GM21381 (cell line): ENCODE measurements around the gene DARS2.
"Not testable (repeated sequence)": the region's sequence is repeated elsewhere in the genome, so short reads cannot be mapped to it uniquely, and the experiment has no call there.

ENCODE experiments used
- ATAC-seq: cut with Tn5 transposase; IDR thresholded peaks from one replicate; pipeline ENCODE4 v1.9.1; 2021; ENCODE audit warnings: mild to moderate bottlenecking, moderate library complexity; ENCODE audit not compliant: unreplicated experiment

DARS2 gene

DNA sequence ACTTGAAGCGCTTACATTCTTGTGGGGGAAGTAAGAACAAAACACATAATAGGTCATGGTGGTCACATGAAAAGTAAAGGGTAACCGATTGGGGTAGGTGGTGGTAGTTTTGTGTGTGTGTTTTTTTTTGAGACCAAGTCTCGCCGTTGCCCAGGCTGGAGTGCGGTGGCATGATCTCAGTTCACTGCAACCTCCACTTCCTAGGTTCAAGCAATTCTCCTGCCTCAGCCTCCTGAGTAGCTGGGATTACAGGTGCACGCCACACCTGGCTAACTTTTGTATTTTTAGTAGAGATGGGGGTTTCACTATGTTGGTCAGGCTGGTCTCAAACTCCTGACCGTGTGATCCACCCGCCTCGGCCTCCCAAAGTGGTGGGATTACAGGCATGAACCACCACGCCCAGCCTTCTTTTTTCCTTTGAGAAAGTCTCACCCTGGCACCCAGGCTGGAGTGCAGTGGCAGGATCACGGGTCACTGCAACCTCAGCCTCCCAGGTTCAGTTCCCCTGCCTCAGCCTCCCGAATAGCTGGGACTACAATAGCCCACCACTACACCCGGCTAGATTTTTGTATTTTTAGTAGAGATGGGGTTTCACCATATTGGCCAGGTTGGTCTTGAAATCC, 37.8 kb downstream of the DARS2 start:
- ATAC-seq, result not testable (repeated sequence)

DNA sequence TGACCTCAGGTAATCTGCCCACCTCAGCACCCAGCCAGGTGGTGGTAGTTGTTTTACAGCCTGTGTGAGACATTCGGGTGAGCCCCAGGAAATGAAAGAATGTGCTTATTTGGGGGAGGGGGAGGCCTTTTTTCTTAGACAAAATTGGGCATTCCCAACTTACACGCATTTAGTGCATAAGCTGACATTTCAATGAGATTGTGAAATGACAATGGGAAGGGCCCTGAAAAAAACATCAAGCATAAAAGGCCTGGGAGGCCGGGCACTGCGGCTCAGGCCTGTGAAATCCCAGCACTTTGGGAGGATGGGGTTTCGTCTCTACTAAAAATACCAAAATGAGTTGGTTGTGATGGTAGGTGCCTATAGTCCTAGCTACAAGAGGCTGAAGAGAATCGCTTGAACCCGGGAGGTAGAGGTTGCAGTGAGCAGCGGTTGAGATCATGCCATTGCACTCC, 38.3 kb downstream of the DARS2 start:
- no peak for ATAC-seq

DNA sequence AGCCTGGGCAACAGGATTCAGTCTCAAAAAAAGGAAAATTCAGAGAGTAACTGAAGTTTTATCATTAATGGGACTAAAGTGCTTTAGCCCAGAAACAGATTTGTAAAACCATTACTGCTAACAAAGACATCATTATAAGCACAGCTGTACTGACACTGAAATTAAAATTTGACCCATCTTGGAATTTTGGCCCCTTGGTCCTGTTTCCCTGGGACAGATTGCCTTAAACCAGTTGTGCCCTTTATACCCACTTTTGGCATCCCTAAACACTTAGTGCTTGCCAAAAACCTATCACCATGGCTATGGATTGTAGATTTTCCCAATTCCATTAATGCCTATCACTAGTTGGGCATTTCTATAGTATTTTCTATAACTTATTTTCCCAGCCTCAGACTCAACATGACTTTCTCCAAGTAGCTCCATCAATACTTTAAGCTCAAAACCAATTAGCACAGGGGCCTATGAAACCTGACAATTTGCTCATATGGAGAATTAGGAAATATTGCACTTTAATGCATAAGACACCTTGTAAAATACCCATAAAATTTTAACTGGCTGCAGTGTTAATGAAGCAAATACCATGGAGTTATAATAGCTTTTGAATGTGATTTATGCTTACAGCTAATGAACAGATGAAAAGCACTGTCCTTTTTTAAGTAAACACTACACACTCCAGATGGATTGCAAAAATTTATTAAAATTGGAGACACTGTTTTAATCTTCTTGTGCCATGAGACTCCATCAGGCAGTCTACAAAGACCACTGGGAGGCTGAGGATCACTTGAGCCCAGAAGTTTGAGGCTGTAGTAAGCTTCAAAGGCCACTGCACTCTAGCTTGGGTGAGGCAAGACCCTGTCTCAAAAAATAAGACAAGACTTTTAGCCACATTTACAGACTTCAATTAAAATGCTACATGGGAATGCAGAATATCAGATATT, 39.0 kb downstream of the DARS2 start:
- ATAC-seq, result no peak

DNA sequence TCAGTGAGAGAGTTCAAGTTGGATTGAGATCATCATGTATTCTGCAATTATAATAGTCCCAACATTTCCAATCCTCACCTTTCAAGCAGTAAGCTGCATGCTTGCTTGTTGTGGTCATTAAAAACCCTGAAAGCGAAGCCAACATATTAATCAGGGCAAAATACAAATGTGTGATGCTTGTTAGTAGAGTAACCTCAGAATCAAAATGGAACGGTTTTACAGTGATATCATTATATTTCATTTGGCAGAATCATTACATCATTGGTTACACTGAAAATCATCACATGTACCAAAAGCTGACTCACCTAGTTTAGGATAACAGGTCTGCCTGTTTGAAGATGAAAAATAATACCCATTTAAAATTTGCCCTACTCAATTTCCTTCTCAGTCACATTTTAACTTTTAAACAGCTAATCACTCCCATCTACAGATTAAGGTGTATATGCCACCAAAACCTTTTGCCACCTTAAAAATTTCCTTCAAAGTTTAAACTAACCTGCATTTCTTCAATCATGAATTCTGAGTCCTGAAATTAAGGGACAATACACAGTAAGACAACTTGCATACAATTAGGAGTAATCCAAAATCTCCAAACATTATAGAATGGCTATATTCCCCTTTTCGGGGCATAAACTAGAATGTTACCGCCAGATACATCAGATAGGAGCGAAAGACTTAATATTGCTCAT, 39.9 kb downstream of the DARS2 start:
- no peak for ATAC-seq

DNA sequence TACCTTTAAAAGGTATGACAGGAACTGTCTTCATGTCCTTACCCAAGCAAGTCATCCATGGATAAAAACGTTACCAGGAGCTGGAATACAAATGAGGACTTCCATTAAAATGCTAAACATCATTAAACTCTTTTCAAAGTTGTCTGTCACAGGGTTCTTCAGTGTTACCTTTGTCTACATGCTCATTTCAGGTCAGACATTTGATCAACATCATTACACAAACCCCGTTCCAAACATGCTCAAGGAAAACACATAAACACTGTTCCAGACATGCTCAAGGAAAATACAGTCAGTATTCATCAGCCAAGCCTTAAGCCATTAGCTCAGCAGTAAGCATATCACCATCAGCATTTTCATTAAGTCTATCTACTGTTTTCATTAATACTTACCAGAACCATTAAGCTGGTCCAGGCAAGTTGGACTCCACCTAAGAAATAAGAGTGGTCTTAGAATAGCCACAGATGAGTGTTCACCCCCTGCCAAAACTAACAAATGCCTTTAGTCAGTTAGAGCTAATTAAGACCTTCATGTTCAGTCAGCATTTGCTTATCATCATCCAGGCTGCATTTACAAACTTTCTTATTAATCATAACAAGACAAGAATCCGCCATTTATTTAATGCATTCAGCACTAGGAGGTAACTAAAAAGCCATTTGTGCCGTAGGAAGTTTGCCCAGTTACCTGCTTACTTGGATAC, 41.1 kb downstream of the DARS2 start:
- ATAC-seq, result no peak

DNA sequence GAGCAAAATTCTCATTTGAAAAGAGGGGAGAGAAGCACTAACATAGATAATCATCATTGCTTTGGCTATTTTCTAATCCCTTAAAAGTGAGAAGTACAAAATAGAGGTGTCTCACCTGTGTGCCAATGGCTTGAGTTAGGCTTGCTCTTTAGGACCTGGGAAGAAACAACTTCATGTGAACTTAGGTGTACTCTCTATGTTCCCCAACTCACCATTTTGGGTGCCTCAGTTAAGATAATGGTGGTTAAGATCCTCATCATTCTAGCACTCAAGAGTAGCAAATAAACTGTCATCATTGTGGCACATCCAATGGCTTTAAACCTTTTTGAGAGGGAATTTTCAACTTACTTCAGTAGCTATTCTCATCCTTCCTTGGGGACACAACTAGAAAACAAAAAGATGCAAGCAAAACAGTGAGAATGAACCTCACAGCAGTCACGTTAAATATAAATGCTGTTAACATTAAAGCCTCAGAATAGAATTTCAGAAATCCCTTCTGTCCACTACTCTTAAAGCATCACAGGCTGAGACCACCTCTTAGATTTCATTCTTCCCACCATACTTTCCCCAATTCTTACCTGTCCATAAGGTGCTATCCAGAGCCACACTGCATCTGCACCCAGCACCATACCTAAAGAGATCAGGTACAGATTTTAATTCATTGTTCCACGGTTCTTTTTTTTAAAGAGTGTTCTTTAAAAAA, 42.1 kb downstream of the DARS2 start:
- ATAC-seq, result no peak

DNA sequence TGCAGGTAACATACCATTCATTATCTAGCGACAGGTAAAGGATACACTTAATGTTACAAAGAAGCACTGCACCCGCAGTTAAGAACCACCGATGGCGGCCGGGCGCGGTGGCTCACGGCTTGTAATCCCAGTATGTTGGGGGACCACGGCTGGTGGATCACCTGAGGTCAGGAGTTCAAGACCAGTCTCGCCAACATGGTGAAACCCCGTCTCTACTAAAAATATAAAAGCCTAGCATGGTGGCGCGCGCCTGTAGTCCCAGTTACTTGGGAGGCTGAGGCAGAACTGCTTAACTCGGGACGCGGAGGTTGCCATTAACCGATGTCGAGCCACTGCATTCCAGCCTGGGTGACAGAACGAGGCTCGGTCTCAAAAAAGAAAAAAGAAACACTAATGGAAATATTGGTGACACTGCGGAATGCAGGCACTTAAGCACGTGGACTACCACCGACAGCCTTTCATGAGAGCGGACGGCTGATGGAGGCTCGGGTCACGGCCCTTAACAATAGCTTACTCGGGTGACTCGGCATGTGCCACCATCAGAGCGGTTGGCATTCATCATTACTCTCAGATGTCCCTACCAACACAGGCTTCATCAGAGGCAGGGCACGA, 42.8 kb downstream of the DARS2 start:
- ATAC-seq, result no peak

DNA sequence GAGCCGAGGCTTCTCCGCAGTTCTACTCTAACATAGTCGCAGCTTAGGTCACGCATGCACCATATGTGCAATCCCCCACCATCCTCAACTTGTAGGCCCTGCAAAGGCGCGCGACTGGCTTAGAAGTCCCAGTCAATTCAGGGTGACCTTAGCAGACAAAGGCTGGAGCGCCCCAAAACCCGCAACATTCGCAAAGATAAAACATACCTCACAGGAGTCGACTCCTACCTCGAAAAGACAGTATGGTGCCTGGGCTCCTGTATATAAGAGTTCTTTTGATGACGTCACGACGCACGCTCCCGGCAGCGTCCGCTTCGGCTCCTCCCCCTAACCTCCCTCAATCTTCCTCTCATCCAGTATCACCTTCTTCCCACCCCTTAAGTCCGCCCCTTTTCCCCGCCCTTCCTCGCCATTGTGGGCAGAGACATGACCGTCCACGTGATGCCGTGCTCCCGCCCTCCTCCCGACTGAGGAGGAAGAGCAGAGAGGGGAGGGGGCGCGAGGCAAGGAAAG, 43.3 kb downstream of the DARS2 start, which contains the start of gene GAS5:
TSS of gene GAS5 (minus strand) at position 237 of the 513 bp plus-strand sequence.
- peak; percentile 67 for ATAC-seq

DNA sequence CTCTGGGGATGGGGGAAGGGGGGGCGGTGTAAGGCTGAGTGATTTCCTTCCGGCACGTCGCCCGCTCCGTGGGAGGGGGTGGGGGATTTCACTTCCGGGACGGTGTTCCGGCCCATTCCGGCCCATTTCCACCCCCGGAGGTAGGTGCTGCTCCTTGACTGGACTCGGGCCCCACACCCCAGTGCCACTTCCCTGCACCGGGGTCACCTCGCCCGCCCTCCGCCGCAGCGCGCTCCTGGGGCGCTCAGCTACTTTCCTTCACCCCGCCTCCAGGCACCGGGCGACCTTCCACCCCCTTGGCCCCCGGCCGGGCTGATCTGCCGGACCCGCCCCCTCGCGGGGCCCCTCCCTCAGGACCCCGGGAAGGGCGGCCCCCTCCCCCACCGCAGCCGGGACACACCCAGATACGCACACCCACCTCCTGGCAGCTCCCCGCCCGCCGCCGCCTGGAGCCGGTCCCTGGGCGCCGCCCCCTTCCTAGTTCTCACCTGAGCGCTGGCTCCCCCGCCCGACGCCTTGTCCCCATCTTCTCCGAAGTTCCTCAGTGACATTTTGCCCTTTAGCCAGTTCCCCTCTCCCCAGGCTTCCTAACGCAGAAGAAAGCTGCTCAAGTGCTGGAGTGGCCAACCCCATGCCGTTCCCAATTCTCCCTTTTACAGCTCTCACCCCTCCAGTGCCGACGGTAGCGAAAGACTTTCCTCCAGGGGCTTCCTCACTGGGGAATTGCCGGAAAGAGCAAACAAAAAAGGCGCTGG, 44.0 kb downstream of the DARS2 start, which contains the start of gene ZBTB37:
TSS of gene ZBTB37 (plus strand) at position 115 of the 755 bp plus-strand sequence. CDS start 1,846 bp downstream, outside the sequence.
- peak; percentile 54 for ATAC-seq

DNA sequence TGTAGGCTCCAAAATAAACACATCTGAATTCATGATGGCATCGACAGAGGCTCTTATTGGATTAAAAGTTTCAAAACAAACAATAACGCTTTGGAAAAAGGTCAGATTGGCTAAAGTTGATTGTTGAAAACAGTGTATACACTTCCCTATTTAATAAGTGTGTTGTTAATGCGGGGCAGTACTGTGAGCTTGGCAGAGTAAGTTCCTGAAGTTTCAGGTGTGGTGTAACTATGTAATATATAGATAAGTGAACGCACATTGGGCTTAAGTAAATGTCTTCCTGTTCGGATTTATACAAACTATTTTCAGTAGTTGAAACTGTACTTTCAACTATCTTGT, 44.5 kb downstream of the DARS2 start:
- no peak for ATAC-seq

DNA sequence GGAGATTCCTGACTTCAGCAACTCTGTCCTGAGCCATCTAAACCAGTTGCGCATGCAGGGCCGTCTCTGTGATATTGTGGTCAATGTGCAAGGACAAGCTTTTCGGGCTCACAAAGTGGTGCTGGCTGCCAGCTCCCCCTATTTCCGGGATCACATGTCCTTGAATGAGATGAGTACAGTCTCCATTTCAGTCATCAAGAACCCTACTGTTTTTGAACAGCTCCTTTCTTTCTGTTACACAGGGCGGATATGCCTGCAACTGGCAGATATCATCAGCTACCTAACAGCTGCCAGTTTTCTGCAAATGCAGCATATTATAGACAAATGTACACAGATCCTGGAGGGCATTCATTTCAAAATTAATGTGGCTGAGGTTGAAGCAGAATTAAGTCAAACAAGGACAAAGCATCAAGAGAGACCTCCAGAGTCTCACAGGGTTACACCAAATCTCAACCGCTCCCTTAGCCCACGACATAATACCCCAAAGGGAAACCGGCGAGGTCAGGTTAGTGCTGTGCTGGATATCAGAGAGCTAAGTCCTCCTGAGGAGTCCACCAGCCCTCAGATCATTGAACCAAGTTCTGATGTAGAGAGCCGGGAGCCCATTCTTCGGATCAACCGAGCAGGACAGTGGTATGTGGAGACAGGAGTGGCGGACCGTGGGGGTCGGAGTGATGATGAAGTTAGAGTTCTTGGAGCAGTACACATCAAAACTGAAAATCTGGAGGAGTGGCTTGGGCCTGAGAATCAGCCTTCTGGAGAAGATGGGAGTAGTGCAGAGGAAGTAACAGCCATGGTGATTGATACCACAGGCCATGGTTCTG, 46.0 kb downstream of the DARS2 start:
- ATAC-seq, result no peak

DNA sequence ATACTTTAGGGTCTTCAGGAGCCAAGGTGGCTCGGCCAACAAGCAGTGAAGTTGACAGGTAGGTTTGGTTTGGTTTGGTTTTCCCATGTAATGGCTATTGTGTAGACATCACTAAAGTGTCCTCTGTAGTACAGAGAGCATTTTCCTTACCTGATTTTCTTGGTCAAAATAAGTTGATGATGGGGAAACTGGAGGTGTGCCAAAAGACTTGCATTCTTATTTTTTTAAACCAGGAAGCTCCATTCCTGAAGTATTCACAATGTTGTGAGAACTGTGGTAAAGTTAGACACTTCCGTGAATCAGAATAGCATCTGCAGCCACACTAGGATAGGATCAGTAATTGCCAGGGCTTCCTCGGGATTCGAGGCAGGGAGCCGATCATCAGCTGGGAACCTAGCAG, 46.6 kb downstream of the DARS2 start:
- no peak for ATAC-seq

DNA sequence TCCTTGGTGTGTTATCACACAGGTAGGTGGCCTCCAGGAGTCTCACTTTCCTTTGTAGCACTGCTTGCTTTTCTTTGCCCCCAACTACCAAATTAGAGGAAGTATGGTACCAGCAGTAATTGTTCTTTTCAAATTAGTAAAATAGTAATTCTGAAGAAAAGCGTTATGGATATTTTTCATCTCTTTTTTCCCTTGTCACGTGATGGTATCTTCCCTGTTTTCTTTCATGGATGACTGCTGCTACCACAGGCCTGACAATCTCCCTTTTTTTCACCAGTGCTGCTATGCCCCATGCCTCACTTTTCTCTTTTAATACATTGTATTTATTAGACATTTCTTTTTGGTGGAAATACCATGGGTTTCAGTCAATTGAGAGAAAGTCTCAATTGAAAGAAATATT, 47.0 kb downstream of the DARS2 start:
- ATAC-seq, result no peak

DNA sequence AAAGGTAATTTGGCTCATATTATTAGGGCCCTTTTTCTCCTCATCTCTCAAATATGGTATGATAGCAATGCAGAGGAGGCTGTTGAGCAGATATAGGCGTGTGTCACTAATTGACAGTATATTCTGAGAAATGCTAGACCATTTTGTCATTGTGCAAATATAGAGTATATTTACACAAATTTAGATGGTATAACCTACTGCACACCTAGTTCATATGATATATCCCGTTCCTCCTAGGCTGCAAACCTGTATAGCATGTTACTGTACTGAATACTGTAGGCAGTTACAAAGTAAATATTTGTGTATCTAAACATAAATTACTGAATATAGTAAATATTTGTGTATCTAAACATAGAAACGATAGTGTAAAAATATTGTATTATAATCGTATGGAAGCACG, 52.3 kb downstream of the DARS2 start:
- no peak for ATAC-seq

DNA sequence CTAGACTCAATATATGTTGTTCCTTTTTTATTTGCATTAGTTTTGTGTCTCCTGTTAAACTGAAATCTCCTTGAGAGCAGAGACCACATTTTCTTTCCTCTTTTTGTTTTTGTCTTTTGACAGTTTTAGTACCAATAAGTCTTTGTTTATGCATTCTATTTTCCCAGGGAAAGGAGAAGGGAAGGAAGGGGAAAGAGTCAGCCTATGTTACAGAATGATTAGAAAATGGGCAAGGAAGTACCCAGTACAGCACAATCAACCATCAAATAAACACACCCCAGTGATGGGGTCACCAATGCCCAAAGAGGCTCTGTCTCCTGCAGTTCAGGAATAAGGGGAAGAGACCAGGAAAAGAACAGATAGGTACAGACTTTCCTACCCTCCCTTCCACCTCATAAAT, 53.8 kb downstream of the DARS2 start:
- ATAC-seq, result no peak

DNA sequence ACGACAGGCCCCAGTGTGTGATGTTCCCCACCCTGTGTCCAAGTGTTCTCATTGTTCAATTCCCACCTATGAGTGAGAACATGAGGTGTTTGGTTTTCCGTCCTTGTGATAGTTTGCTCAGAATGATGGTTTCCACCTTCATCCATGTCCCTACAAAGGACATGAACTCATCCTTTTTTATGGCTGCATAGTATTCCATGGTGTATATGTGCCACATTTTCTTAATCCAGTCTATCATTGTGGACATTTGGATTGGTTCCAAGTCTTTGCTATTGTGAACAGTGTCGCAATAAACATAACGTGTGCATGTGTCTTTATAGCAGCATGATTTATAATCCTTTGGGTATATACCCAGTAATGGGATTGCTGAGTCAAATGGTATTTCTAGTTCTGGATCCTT, 56.6 kb downstream of the DARS2 start:
- ATAC-seq, result not testable (repeated sequence)

DNA sequence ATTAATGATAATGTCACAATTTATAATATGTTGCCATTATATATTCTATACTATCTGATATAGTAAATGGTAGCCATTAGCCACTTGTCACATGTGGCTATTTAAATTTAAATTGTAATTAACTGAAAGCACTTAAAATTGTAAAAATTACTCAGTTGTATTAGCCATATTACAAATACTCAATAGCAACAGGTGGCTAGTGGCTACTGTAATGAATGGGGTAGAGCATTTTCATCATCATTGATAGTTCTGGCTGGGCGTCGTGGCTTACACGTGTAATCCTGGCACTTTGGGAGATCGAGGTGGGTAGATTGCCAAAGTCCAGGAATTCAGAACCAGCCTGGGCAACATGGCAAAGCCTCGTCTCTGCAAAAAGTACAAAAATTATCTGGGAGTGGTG, 60.2 kb downstream of the DARS2 start:
- no peak for ATAC-seq
